HG03025 (cell line): ENCODE data around the gene HACE1.
"Not testable (repeated sequence)": the region's sequence is repeated elsewhere in the genome, so short reads cannot be mapped to it uniquely, and the experiment has no call there.

ENCODE experiments used
- ATAC-seq: cut with Tn5 transposase; IDR thresholded peaks from one replicate; pipeline ENCODE4 v1.9.1; 2021; ENCODE audit warnings: mild to moderate bottlenecking, moderate library complexity; ENCODE audit not compliant: unreplicated experiment, low FRiP score

The HACE1 gene, protein sequence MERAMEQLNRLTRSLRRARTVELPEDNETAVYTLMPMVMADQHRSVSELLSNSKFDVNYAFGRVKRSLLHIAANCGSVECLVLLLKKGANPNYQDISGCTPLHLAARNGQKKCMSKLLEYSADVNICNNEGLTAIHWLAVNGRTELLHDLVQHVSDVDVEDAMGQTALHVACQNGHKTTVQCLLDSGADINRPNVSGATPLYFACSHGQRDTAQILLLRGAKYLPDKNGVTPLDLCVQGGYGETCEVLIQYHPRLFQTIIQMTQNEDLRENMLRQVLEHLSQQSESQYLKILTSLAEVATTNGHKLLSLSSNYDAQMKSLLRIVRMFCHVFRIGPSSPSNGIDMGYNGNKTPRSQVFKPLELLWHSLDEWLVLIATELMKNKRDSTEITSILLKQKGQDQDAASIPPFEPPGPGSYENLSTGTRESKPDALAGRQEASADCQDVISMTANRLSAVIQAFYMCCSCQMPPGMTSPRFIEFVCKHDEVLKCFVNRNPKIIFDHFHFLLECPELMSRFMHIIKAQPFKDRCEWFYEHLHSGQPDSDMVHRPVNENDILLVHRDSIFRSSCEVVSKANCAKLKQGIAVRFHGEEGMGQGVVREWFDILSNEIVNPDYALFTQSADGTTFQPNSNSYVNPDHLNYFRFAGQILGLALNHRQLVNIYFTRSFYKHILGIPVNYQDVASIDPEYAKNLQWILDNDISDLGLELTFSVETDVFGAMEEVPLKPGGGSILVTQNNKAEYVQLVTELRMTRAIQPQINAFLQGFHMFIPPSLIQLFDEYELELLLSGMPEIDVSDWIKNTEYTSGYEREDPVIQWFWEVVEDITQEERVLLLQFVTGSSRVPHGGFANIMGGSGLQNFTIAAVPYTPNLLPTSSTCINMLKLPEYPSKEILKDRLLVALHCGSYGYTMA

DNA sequence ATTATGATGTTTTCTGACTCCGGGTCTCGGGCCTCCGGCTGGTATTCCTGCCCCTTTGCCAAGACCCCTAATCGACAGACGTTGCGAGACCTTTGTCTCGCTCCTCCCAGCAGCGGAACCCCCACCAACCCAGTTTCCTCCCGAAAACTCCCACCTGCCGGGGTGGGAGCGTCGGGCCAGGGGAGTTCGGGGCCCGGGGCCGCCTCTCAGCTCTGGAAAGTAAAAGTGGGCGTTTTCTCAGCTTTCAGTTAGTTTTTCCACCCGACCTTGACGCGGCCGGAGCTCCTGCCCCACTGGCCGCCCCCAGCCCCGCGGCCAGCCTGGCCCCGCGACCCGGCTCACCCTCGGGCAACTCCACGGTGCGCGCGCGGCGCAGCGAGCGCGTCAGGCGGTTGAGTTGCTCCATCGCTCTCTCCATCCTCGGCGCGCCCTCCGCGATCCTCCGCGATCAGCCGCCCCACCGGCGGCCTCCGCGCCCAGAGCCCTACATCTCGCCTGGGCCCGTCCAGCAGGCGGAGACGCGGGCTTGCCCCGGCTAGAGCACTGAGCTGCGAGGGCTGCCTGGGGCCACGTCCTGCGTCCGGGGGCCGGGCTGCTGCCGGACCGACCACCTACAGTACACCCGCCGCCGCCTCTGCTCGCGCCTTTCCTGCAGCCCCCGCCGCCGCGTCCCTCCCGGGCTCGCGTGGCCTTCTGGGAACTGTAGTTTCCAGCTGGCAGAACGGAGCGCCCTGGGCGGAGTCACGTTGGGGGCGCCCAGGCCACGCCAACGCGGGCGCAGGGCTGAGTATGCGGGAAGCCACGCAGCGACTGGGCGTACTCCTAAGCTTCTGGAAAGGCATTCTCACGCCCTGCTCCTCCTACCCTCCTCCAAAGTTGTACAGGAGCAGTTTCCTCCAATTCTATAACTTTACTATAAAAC, at the start of gene HACE1:
Gene HACE1, minus strand, starts transcription at position 695 of the 922 bp plus-strand sequence. Its CDS starts 277 bp downstream, at position 418.
- ATAC-seq: peak; percentile 99

DNA sequence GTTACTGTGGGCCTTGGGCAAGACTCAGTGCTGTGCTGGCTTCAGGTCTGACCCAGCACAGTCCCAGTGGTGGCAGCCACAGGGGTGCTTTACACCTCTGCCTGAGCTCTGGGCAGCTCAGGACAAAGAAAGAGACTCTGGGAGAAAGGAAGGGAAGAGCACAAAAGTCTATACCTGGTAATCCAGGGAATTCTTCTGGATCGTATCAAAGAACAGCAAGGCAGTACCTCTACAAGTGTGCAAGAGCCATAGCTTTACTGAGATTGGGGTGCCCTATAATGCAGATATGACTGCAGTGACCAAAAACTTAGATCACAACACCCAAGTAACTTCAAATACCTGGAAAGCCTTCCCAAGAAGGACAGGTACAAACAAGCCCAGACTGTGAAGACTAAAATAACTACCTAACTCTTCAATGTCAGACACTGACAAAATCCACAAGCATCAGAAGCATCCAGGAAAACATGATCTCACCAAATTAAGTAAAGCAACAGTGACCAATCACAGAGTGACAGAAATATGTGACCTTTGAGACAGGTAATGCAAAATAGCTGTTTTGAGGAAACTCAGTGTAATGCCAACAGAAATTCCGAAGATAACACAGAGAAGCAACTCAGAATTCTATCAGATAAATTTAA, 49.3 kb upstream of the HACE1 start:
- ATAC-seq: no peak

DNA sequence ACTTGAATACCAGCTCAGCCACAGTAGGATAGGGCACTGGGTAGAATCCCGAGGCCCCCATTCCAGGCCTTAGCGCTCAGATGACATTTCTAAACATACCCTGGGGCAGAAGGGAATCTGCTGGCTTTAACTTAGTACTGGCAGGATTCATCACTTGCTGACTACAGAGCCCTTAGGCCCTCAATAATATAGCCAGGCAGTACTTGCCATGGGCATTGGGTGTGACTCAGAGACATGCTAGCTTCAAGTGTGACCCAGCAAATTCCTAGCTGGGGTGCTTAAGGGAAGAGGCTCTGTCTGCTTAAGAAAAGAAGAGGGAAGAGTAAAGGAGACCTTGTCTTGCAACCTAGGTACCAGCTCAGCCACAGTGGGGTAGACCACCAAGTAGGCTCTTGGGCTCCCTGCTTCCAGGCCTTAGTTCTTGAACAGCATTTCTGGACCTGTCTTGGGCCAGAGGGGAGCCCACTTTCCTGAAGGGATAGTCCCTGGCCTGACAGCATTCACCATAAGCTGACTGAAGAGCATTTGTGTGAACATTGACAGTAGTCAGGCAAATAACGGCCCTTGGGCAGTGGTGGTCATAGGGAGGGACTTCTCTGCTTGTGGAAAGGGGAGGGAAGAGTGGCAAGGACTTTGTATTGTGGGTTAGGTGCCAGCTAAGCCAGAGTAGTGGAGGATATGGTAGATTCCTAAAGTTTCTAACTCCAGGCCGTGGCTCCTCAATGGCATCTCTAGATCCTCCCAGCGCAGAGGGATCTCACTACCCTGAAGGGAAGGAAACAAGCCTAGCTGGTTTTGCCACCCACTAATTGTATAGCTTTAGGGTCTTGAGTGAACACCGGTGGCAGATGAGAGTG, 48.5 kb upstream of the HACE1 start:
- ATAC-seq: no peak

DNA sequence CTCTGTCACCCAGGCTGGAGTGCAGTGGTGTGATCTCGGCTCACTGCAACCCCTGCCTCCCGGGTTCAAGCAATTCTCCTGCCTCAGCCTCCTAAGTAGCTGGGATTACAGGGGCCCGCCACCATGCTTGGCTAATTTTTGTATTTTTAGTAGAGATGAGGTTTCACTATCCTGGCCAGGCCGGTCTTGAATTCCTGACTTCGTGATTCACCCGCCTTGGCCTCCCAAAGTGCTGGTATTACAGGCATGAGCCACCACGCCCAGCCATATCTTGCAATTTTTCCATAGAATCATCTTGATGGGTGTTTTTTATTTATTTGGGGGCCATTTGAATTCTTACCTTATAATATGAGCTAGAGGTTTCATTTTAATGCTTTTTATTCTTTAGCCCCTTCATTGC, 39.2 kb upstream of the HACE1 start:
- not testable (repeated sequence) for ATAC-seq

DNA sequence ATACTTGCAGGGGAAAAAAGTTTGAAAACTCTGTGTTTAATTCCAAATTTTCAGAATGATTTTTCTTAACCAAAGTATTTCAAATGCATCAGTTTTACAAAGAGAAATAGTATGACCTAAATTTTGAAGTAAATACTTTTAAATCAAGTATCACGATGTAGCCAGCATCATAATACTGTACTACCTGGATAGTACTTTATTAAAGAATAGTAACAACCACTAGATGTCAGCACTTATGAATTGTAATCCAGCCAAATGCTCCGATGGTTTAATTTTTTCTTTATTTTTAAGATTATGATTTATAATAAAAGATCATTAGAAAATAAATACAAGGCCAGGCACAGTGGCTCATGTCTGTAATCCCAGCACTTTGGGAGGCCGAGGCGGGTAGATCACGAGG, 37.2 kb upstream of the HACE1 start:
- no peak for ATAC-seq

DNA sequence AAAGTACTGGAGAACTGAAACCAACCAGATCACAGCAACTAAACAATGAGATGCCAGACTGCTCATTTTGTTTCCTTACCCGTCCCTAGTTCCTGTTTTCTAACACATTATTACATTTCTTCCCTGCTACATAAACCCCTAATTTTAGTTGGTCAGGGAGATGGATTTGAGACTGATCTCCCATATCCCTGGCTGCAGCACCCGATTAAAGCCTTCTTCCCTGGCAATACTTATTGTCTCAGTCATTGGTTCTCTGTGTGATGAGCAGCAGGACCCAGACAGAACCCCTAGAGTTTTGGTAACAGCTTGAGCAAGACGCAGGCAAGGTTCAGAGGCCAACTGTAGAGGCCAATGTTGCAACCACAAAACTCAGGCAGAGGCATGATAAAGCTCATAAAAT, 28.3 kb upstream of the HACE1 start:
- ATAC-seq: no peak

DNA sequence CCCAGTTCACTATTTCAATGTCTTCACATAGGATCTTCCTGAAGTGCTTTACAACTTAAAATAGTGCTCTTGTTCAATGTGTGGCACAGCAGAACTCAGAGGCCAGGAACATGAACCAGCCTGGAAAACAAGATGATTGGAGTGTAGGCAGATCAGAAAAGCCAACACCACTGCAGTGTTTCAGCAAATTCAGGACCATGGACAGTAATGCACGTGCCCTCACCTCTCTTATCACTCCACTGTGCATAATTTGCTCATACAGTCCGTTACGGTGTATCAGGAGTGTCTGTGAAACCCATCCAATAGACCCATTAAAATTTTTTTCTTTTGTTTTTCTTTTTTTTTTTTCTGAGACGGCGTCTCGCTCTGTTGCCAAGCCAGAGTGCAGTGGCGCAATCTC, 27.6 kb upstream of the HACE1 start:
- no peak for ATAC-seq

DNA sequence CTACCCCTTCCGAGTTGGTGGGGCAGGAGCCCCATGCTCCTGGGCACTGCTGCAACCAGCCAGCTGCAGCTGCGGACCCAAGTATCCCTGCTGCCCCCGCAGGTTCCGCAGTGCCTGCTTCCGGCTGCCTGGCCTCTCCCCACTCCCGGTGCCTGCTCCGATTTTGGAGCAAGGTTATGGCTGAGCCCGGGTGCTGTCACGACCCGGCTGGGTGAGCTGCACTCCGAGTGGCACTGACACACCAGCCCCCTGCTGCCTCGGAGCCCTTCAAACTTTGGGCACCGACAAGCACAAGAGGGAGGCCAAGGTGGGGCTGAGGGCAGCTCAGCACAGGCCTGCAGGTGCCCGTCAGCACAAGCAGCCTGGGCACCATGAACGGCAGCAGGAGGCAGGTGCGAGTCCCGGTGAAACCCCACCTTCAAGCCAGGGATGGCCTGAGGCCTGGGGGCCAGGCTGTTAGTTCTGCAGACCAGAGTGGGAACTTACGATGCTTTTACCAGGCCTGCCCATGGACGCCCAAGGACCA, 25.9 kb upstream of the HACE1 start:
- no peak for ATAC-seq

DNA sequence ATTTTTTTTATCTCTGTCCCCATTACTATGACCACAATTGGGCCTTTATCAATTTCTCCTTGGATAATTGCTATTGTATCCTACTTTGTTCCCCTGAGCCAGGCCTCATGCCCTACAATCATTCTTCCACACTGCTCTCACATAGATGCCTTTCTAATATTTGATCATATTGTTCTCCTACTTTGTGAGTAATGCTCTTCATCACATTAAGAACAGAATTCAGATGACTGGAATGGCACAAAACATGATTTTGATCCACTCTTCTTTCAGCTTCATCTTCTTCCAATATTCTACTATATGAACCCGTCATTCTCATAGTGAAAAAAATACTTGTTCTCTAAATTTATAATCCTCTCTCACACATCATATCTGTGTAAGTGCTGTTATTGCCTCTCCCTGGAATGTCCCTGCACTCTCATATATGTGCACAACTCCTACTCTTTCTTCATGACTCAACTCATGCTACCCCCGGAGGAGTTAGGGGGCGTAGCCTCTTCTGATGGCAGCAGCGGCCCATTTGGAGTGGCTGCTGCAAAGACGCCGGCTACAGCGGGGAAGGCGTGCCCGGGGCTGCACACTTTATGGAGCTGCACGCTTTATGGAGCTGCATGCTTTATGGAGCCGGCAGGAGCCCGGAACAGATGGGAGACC, 25.3 kb upstream of the HACE1 start:
- no peak for ATAC-seq

DNA sequence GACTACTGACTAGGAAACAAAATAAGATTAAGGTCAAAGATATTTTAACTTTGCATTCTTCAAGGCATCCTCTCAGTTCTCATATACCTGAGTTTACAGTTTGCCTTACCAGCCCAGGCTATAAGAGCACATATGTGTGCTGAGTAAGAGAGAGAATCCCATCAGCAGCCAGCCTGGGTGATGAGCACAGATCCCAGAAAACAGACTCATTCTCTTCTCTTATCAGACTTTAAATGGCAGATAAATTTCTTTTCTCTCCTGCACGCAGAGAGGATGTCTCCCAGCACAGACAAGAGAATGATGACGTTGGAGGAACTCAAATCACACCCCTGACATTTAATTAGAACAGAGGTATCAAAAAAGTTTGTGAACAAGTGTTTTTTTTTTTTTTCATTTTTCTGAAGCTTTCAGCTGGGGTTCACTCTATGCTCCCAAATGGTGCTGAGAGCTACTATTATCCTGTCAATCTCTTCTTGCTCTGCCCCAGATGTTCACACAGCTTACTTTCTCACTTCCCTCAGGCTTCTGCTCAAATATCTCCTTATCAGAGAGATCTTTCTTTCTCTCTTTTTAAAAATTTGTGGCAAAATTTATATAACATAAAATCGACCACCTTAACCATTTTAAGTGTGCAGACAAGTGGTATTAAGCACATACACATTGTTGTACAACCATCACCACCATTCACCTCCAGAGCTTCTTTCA, 22.4 kb upstream of the HACE1 start:
- no peak for ATAC-seq

DNA sequence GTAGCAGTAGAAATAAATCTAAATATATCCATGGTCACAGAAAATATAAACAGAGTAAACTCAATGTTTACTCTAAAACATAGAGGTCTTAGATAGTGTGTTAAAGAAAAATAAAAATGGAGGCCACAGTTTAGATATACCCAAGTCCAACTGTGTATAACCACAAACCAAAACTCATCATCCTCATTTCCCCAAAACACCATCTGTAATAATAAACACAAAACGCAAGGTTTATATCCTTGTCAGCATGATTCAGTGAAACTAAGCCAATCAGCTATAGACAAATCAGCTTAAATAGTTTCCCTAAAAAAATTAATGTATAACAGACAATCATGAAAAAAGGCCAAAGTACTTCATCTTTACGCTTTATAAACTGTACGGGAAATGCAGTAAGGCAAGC, 2.7 kb upstream of the HACE1 start:
- ATAC-seq: no peak

DNA sequence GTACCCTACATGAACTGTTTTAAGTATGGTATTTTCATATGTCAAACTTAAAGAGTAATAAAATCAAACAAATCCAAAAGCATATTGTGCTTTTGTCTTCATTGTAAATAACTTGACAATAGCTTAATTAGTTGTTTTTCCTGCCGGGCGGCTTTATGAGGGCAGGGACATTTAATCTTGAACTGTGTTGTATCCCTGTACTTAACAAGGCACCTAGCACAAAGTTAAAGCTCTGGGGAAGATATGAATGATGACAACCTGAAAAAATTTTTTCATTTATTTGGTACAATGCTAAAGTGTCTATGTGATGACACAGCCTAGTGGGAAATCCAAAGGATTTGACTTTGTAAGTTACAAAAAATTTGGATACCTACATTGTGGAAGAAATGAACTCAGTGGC, 502 bp upstream of the HACE1 start:
- ATAC-seq: no peak

DNA sequence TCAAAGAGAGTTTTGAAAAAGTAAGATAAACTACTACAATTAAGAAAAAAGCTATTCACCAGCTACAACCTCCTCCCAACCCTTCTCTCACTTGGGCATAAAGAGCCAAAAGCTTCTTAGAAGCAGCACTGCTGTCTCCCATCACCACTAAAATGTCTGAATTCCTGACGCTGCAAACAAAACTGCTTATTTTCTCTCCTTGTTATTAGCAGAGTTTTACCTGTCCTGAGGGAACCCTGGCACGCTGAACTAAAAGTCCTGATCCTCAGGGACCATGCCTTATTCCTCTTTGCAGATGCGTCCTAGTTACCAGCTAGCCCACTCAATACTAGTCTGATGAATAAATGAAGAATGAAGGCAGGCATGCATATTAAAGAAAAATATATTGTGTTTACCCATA, 1.1 kb downstream of the HACE1 start:
- no peak for ATAC-seq

DNA sequence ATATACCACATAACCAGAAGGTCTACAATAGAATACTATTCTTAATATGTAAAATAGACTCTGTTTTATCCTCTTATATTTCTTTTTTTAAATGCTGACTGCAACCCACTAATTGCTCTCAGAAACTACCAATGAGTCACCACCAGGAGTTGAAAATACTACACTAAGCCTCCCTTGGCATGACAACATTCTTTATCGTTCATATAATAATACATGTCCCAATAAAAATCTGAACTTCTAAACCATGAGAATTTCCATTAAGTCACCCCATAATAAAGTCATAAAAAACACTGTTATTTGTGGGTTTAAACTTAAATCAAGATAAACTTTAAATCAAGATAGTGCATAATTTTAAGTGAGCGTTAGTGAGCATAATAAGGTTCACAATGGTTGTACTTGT, 4.2 kb downstream of the HACE1 start:
- no peak for ATAC-seq

DNA sequence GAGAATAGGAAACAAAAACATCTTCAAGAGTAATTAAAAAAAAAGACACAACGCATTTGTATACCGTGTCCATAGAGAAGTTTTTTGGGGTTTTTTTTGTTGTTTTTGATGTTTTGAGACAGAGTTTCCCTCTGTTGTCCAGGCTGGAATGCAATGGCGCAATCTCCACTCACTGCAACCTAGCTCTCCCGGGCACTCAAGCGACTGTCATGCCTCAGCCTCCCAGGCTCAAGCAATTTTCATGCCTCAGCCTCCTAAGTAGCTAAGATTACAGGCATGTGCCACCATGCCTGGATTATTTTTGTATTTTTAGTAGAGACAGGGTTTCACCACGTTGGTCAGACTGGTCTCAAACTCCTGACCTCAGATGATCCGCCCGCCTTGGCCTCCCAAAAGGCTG, 12.0 kb downstream of the HACE1 start:
- not testable (repeated sequence) for ATAC-seq

DNA sequence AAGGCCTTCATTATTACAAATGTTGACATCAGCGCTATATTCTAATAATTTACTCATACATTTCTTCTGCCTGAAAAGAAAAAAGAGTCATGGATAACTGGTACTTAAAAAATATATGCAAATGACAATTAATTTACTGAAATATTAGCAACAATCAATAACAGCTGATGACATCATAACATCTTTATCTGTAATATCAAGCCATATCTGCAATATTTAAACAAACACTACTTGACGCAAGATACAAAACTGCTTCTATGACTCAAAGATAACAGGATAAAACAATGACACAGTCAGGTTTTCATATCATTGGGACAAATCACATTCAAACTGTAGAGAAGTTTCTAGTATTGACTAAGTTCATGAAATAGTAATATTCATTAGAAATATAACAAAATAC, 16.5 kb downstream of the HACE1 start:
- no peak for ATAC-seq

DNA sequence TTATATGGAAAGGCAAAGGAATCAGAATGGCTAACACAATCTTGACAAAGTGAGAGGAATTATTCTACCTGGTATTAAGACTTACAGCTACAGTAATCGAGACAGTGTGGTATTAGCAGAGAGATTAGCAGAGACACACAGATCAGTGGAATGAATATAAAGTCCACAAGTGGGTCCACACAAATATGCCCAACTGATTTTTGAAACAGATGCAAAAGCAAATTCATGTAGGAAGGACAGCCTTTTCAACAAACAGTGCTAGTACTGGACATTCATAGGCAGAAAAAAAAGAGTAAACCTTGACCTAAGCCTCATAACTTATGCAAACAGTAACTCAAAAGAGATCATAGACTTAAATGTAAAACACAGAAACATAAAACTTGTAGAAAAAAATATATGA, 22.6 kb downstream of the HACE1 start:
- ATAC-seq: no peak

DNA sequence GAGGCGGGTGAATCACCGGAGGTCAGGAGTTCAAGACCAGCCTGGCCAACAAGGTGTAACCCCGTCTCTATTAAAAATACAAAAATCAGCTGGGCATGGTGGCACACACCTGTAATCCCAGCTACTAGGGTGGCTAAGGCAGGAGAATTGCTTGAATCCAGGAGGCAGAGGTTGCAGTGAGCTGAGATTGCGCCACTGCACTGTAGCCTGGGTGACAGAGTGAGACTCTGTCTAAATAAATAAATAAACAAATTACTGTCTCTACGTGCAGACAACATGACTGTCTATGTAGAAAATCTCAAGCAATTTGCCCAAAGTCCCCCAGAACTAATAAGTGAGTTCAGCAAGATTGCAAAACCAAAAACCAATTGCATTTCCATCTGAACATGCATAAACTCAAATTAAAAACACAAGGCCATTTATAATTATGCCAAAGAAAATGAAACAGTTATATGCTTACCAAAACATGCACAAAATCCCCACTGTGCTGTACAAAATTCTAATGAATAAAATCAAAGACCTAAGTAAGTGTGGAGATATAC, 23.2 kb downstream of the HACE1 start:
- ATAC-seq: not testable (repeated sequence)
